ENCODE measurements around the gene ZNF750.

- TF ChIP-seq TEAD4 (IDR thresholded peaks at IDR 0.05) (no peak), MAX (IDR thresholded peaks at IDR 0.05) (no peak), TAF1 (IDR thresholded peaks at IDR 0.05; ENCODE audit: low read depth) (no peak), CREB1 (IDR thresholded peaks at IDR 0.05; ENCODE audit: low read depth) (no peak), EP300 (IDR thresholded peaks at IDR 0.05; ENCODE audit: borderline replicate concordance) (no peak), ZBTB7A (IDR thresholded peaks at IDR 0.05; ENCODE audit: low read depth) (no peak), CEBPB (IDR thresholded peaks at IDR 0.05) (no peak)
Measured at GRCh38 chr17:82801377-82801970, 38.3 kb downstream of the ZNF750 start.
